KBM-7 (cell line): ENCODE results near the gene BASP1.
"Not testable (repeated sequence)": the region's sequence is repeated elsewhere in the genome, so short reads cannot be mapped to it uniquely, and the experiment has no call there.

Source experiments
- DNase-seq: peaks from one replicate; pipeline ENCODE4 v3.0.0-alpha.2; 2015
- in situ Hi-C: fragments of 300-500 bp; cut with MboI; formaldehyde crosslinking; loops from 2 replicates; pipeline ENCODE4 v1.14.3; 2020; ENCODE audit warnings: low sequenced_read_pairs, low pct_unique_long_range_greater_than_20kb, mixed read lengths

Gene BASP1

GRCh38 chr5:17189381-17190036 lies 27.9 kb upstream of the BASP1 start:
- in situ Hi-C loops: loop anchor here (25.0 kb wide), 3 partner anchors 252 to 702 kb away; partner anchors contain the start of gene MYO10
- DNase-seq: peak; percentile 77

GRCh38 chr5:17190242-17190778 lies 27.1 kb upstream of the BASP1 start:
- DNase-seq: peak; percentile 73
- in situ Hi-C loops: loop anchor here (25.0 kb wide), 3 partner anchors 253 to 703 kb away; partner anchors contain the start of gene MYO10

- DNase-seq: no peak
- in situ Hi-C loops: loop anchor here (25.0 kb wide), 3 partner anchors 254 to 704 kb away; partner anchors contain the start of gene MYO10
Measured at GRCh38 chr5:17190799-17191391, 26.5 kb upstream of the BASP1 start.

GRCh38 chr5:17191574-17191973 lies 25.9 kb upstream of the BASP1 start:
- DNase-seq: not testable (repeated sequence)
- in situ Hi-C loops: loop anchor here (25.0 kb wide), 3 partner anchors 254 to 704 kb away; partner anchors contain the start of gene MYO10

GRCh38 chr5:17192191-17192590 lies 25.2 kb upstream of the BASP1 start:
- DNase-seq: no peak
- in situ Hi-C loops: loop anchor here (25.0 kb wide), 3 partner anchors 255 to 705 kb away; partner anchors contain the start of gene MYO10

GRCh38 chr5:17196024-17196423 lies 21.4 kb upstream of the BASP1 start:
- in situ Hi-C loops: loop anchor here (25.0 kb wide), 3 partner anchors 259 to 709 kb away; partner anchors contain the start of gene MYO10
- no peak for DNase-seq

GRCh38 chr5:17196697-17197096 lies 20.7 kb upstream of the BASP1 start:
- in situ Hi-C loops: loop anchor here (25.0 kb wide), 3 partner anchors 259 to 709 kb away; partner anchors contain the start of gene MYO10
- no peak for DNase-seq

- peak; percentile 80 for DNase-seq
- in situ Hi-C loops: loop anchor here (25.0 kb wide), 1 partner anchor 1084 kb away; no protein-coding TSS in a partner anchor
Measured at GRCh38 chr5:17203329-17204132, 13.9 kb upstream of the BASP1 start.

- in situ Hi-C loops: loop anchor here (25.0 kb wide), 1 partner anchor 1083 kb away; no protein-coding TSS in a partner anchor
- no peak for DNase-seq
Measured at GRCh38 chr5:17204133-17204489, 13.3 kb upstream of the BASP1 start.

GRCh38 chr5:17206021-17206420 lies 11.4 kb upstream of the BASP1 start:
- DNase-seq: no peak
- in situ Hi-C loops: loop anchor here (25.0 kb wide), 1 partner anchor 1081 kb away; no protein-coding TSS in a partner anchor

- DNase-seq: no peak
- in situ Hi-C loops: loop anchor here (25.0 kb wide), 1 partner anchor 1075 kb away; no protein-coding TSS in a partner anchor
Measured at GRCh38 chr5:17212191-17212590, 5.2 kb upstream of the BASP1 start.

GRCh38 chr5:17212996-17213395 lies 4.4 kb upstream of the BASP1 start:
- in situ Hi-C loops: loop anchor here (25.0 kb wide), 1 partner anchor 1074 kb away; no protein-coding TSS in a partner anchor
- DNase-seq: no peak

- in situ Hi-C loops: loop anchor here (25.0 kb wide), 1 partner anchor 1073 kb away; no protein-coding TSS in a partner anchor
- DNase-seq: no peak
Measured at GRCh38 chr5:17213938-17214337, 3.5 kb upstream of the BASP1 start.

- no peak for DNase-seq
- in situ Hi-C loops: loop anchor here (25.0 kb wide), 1 partner anchor 1072 kb away; no protein-coding TSS in a partner anchor
Measured at GRCh38 chr5:17214893-17215292, 2.5 kb upstream of the BASP1 start.

GRCh38 chr5:17215361-17215760 lies 2.1 kb upstream of the BASP1 start:
- DNase-seq: no peak
- in situ Hi-C loops: loop anchor here (25.0 kb wide), 1 partner anchor 1072 kb away; no protein-coding TSS in a partner anchor

GRCh38 chr5:17216176-17216973 lies 1.1 kb upstream of the BASP1 start:
- in situ Hi-C loops: loop anchor here (25.0 kb wide), 1 partner anchor 1071 kb away; no protein-coding TSS in a partner anchor
- peak; percentile 81 for DNase-seq

GRCh38 chr5:17216974-17217492 lies 398 bp upstream of the BASP1 start:
- in situ Hi-C loops: loop anchor here (25.0 kb wide), 1 partner anchor 1070 kb away; no protein-coding TSS in a partner anchor
- no peak for DNase-seq
